CD14-positive monocyte (primary cell): ENCODE measurements around the gene SIGLEC1. TPM values are rescaled to one million over a fixed set of nuclear protein-coding genes. Genes with fewer than 3 reads are reported as not detected.

Experiments used
- DNase-seq, 3 donors: peaks; one replicate each; pipeline ENCODE4 v3.0.0-alpha.2; 2011 to 2022
- H2AFZ ChIP-seq: 2 replicates; pipeline ENCODE4 v1.6.0; 2012; ENCODE audit warnings: mild to moderate bottlenecking, low read depth, low read length, inconsistent platforms; ENCODE audit not compliant: insufficient read depth, poor library complexity, severe bottlenecking
- H3K27ac ChIP-seq, 2 donors: 1 replicate in 1 of 2; 2 replicates in 1 of 2; pipeline ENCODE4 v1.5.1; 2012 to 2013; ENCODE audit warnings: low read length in 2 of 2, control low read depth in 1 of 2, inconsistent platforms in 1 of 2, low read depth in 1 of 2, mild to moderate bottlenecking in 1 of 2
- H3K27me3 ChIP-seq, 2 donors: one replicate each; pipeline versions ENCODE4 v1.6.0 to v1.6.1; 2011 to 2013; ENCODE audit warnings: low read length in 2 of 2; ENCODE audit not compliant: control insufficient read depth in 2 of 2, insufficient read depth in 2 of 2
- H3K36me3 ChIP-seq, 2 donors: replicated peaks in 1 of 2; 1 replicate in 1 of 2; 2 replicates in 1 of 2; pipeline versions ENCODE4 v1.5.1 to v1.6.1; 2012 to 2013; ENCODE audit warnings: low read length in 2 of 2, control low read depth in 1 of 2, inconsistent platforms in 1 of 2, mild to moderate bottlenecking in 1 of 2; ENCODE audit not compliant: insufficient read depth in 2 of 2, control insufficient read depth in 1 of 2
- H3K4me1 ChIP-seq, 2 donors: 1 replicate in 1 of 2; 2 replicates in 1 of 2; pipeline versions ENCODE4 v1.5.1 to v1.6.1; 2012 to 2013; ENCODE audit warnings: low read length in 2 of 2, control low read depth in 1 of 2, inconsistent platforms in 1 of 2, mild to moderate bottlenecking in 1 of 2, moderate library complexity in 1 of 2; ENCODE audit not compliant: insufficient read depth in 2 of 2, control insufficient read depth in 1 of 2
- H3K4me2 ChIP-seq: replicated peaks from 2 replicates; pipeline ENCODE3; 2012; ENCODE audit warnings: low read length, moderate library complexity, mild to moderate bottlenecking; ENCODE audit not compliant: poor library complexity, severe bottlenecking; ENCODE audit errors: extremely low read depth
- H3K4me3 ChIP-seq, 3 experiments: fragments of 200-600 bp in 1 of 3; sonication (generic) in 1 of 3; replicated peaks in 1 of 3; 1 replicate in 2 of 3; 2 replicates in 1 of 3; pipeline ENCODE4 v1.5.1; 2011 to 2013; ENCODE audit warnings: low read length in 3 of 3, mild to moderate bottlenecking in 3 of 3, control low read depth in 2 of 3, low read depth in 2 of 3, inconsistent platforms in 1 of 3, moderate library complexity in 1 of 3
- H3K79me2 ChIP-seq: 2 replicates; pipeline ENCODE4 v1.6.0; 2012; ENCODE audit warnings: mild to moderate bottlenecking, control low read depth, inconsistent platforms, low read length, moderate library complexity; ENCODE audit not compliant: insufficient read depth
- H3K9ac ChIP-seq: 2 replicates; pipeline ENCODE4 v1.6.0; 2017; ENCODE audit warnings: low read length, mild to moderate bottlenecking; ENCODE audit not compliant: insufficient read depth, poor library complexity, severe bottlenecking
- H3K9me3 ChIP-seq, 2 donors: replicated peaks in 1 of 2; 1 replicate in 1 of 2; 2 replicates in 1 of 2; pipeline versions ENCODE4 v1.5.1 to v1.6.1; 2012 to 2013; ENCODE audit warnings: low read length in 2 of 2, control low read depth in 1 of 2; ENCODE audit not compliant: control insufficient read depth in 1 of 2, insufficient read depth in 1 of 2
- H4K20me1 ChIP-seq: 2 replicates; pipeline ENCODE4 v1.6.0; 2012; ENCODE audit warnings: mild to moderate bottlenecking, low read length, control low read depth, moderate library complexity; ENCODE audit not compliant: insufficient read depth
- H3K27ac Mint-ChIP-seq, 7 donors: one replicate each; pipeline ENCODE4 v1.8.0; 2020; ENCODE audit warnings: mild to moderate bottlenecking in 7 of 7, mixed read lengths in 7 of 7, moderate library complexity in 6 of 7, inconsistent platforms in 2 of 7
- H3K27me3 Mint-ChIP-seq, 3 donors: one replicate each; pipeline ENCODE4 v1.8.0; 2021 to 2022; ENCODE audit warnings: low read depth in 3 of 3, mild to moderate bottlenecking in 3 of 3, mixed read lengths in 3 of 3, moderate library complexity in 3 of 3, inconsistent platforms in 1 of 3
- H3K36me3 Mint-ChIP-seq, 2 donors: one replicate each; pipeline ENCODE4 v1.8.0; 2020; ENCODE audit warnings: mixed read lengths in 2 of 2, inconsistent platforms in 1 of 2, mild to moderate bottlenecking in 1 of 2
- H3K4me1 Mint-ChIP-seq: one replicate; pipeline ENCODE4 v1.8.0; 2020; ENCODE audit warnings: mild to moderate bottlenecking, mixed read lengths
- H3K4me3 Mint-ChIP-seq, 2 donors: one replicate each; pipeline ENCODE4 v1.8.0; 2020; ENCODE audit warnings: mild to moderate bottlenecking in 2 of 2, mixed read lengths in 2 of 2, moderate library complexity in 1 of 2
- H3K9me3 Mint-ChIP-seq, 7 donors: one replicate each; pipeline ENCODE4 v1.8.0; 2020 to 2022; ENCODE audit warnings: mixed read lengths in 7 of 7, mild to moderate bottlenecking in 6 of 7, moderate library complexity in 6 of 7, inconsistent platforms in 2 of 7
- WGBS: methylation state at CpG from one replicate; pipeline ENCODE4 v1.1.5; 2013; ENCODE audit warnings: missing lambda C conversion rate; ENCODE audit not compliant: insufficient coverage; 5-methylcytosine and 5-hydroxymethylcytosine counted together
- intact Hi-C, 2 donors: fragments of 100-400 bp; cut with micrococcal nuclease; formaldehyde crosslinking; loops; one replicate each; pipeline versions ENCODE4 v1.15.0 to v1.15.1; 2023
- polyA plus RNA-seq, 3 donors: library from polyadenylated mRNA; depleted of rRNA in 1 of 3; unstranded in 2 of 3; stranded (reverse) in 1 of 3; fragments of 300-500 nt in 2 of 3; fragments of >200 nt in 1 of 3; fragmentation: Illumina TruSeq in 2 of 3; gene quantifications; 1 replicate in 2 of 3; 2 replicates in 1 of 3; pipeline ENCODE4 v1.2.3, GENCODE V29; 2012 to 2021
- TF ChIP-seq, protein P1 (sequence below): fragments of 200-600 bp; IDR thresholded peaks from one replicate; pipeline ENCODE4 v1.8.0; 2022; ENCODE audit warnings: antibody characterized with exemption, mild to moderate bottlenecking

The SIGLEC1 gene
- polyA plus RNA-seq, 3 donors = 1.6 to 23.5 (median 2.5) TPM

GRCh38 chr20:3728876-3729275 lies 16.5 kb upstream of the SIGLEC1 start:
- Mint-ChIP-seq H3K36me3 (no peaks in the 10 kb centered on the region), H3K27me3 (peaks cover 38 to 55% (median 55%) of the 10 kb centered on the region in 3 donors), H3K9me3 (peaks cover 0 to 5% (median 0%) of the 10 kb centered on the region in 7 donors), H3K27ac (no peak overlapping the region), H3K4me3 (no peak overlapping the region), H3K4me1 (peaks cover 13% of the 10 kb centered on the region)
- WGBS = 67% methylated on average over 1 of the region's 3 CpGs
- Histone ChIP-seq H3K79me2 (no peaks in the 10 kb centered on the region), H3K27ac (no peak overlapping the region), H3K36me3 (no peaks in the 10 kb centered on the region), H3K4me3 (no peak overlapping the region), H2AFZ (no peak overlapping the region), H3K27me3 (peaks cover 0 to 50% of the 10 kb centered on the region in 2 donors), H3K4me1 (no peaks in the 10 kb centered on the region), H3K9ac (no peak overlapping the region), H3K4me2 (no peak overlapping the region), H4K20me1 (no peaks in the 10 kb centered on the region), H3K9me3 (peaks cover 0 to 4% of the 10 kb centered on the region in 2 donors)
- DNase-seq = no peak
- intact Hi-C loops = no loop called here
- TF ChIP-seq, protein P1, sequence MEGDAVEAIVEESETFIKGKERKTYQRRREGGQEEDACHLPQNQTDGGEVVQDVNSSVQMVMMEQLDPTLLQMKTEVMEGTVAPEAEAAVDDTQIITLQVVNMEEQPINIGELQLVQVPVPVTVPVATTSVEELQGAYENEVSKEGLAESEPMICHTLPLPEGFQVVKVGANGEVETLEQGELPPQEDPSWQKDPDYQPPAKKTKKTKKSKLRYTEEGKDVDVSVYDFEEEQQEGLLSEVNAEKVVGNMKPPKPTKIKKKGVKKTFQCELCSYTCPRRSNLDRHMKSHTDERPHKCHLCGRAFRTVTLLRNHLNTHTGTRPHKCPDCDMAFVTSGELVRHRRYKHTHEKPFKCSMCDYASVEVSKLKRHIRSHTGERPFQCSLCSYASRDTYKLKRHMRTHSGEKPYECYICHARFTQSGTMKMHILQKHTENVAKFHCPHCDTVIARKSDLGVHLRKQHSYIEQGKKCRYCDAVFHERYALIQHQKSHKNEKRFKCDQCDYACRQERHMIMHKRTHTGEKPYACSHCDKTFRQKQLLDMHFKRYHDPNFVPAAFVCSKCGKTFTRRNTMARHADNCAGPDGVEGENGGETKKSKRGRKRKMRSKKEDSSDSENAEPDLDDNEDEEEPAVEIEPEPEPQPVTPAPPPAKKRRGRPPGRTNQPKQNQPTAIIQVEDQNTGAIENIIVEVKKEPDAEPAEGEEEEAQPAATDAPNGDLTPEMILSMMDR = no peak

- TF ChIP-seq, protein P1 = no peak
- H3K36me3 ChIP-seq = no peaks in the 10 kb centered on the region
- Mint-ChIP-seq H3K27ac (no peak overlapping the region), H3K9me3 (peaks cover 0 to 4% (median 0%) of the 10 kb centered on the region in 7 donors), H3K27me3 (peaks cover 34 to 51% (median 49%) of the 10 kb centered on the region in 3 donors), H3K4me1 (peaks cover 12% of the 10 kb centered on the region), H3K4me3 (peak overlapping the region in 1 of 2 donors; percentile 35), H3K36me3 (no peaks in the 10 kb centered on the region)
- 90% methylated on average over 4 of the region's 5 CpGs for WGBS
- H2AFZ ChIP-seq = no peak overlapping the region
- H3K27ac ChIP-seq = no peak overlapping the region
- peaks cover 0 to 47% of the 10 kb centered on the region in 2 donors for H3K27me3 ChIP-seq
- peaks cover 0 to 4% of the 10 kb centered on the region in 2 donors for H3K9me3 ChIP-seq
- H3K4me2 ChIP-seq = no peak overlapping the region
- no peaks in the 10 kb centered on the region for H4K20me1 ChIP-seq
- no peak overlapping the region for H3K4me3 ChIP-seq
- DNase-seq = no peak
- H3K4me1 ChIP-seq = no peaks in the 10 kb centered on the region
- no peak overlapping the region for H3K9ac ChIP-seq
- intact Hi-C loops = no loop called here
- H3K79me2 ChIP-seq = no peaks in the 10 kb centered on the region
Observed at GRCh38 chr20:3728354-3728753, 16.0 kb upstream of the SIGLEC1 start.
